Gastroesophageal sphincter (tissue), 3 donors: ENCODE results near the gene ADAM17.

Source experiments
- POLR2AphosphoS5 ChIP-seq: sonication (generic); formaldehyde crosslinking; IDR thresholded peaks from one replicate; pipeline ENCODE4 v1.6.1; 2017; ENCODE audit warnings: antibody characterized with exemption
- TF ChIP-seq, protein P1 (sequence below), 4 experiments: fragments of 200-600 bp in 2 of 4; fragments of 450-650 bp in 2 of 4; sonication (generic) in 1 of 4; IDR thresholded peaks; one replicate each; pipeline ENCODE4 v1.5.1; 2017 to 2019; ENCODE audit warnings: antibody characterized with exemption in 4 of 4, mild to moderate bottlenecking in 2 of 4, moderate library complexity in 2 of 4

DNA sequence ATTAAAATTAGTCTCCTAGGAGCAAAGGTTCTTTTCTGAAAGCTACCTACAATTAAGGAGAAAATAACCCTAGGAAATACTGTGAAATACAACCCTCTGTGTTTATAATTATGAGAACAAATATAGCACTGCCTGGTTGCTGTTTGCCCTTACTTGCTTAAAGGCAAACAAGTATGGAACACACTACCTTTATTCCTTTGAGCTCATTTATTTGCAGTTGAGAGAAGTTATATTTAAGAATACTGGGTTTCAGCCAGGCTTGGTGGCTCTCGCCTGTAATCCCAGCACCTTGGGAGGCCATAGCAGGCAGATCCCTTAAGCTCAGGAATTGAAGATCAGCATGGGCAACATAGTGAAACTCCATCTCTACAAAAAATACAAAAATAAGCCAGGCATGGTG, 104.4 kb downstream of the ADAM17 start:
- TF ChIP-seq, protein P1, sequence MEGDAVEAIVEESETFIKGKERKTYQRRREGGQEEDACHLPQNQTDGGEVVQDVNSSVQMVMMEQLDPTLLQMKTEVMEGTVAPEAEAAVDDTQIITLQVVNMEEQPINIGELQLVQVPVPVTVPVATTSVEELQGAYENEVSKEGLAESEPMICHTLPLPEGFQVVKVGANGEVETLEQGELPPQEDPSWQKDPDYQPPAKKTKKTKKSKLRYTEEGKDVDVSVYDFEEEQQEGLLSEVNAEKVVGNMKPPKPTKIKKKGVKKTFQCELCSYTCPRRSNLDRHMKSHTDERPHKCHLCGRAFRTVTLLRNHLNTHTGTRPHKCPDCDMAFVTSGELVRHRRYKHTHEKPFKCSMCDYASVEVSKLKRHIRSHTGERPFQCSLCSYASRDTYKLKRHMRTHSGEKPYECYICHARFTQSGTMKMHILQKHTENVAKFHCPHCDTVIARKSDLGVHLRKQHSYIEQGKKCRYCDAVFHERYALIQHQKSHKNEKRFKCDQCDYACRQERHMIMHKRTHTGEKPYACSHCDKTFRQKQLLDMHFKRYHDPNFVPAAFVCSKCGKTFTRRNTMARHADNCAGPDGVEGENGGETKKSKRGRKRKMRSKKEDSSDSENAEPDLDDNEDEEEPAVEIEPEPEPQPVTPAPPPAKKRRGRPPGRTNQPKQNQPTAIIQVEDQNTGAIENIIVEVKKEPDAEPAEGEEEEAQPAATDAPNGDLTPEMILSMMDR (IDR thresholded peaks at IDR 0.05): no peak
- no peak for TF ChIP-seq POLR2AphosphoS5
